Epidermal melanocyte (primary cell): Measurements from ENCODE around the gene CSK.

ENCODE experiments used
- DNase-seq: peaks from one replicate; pipeline ENCODE4 v3.0.0; 2011; ENCODE audit warnings: low spot score; ENCODE audit not compliant: insufficient read length

CSK gene

DNA sequence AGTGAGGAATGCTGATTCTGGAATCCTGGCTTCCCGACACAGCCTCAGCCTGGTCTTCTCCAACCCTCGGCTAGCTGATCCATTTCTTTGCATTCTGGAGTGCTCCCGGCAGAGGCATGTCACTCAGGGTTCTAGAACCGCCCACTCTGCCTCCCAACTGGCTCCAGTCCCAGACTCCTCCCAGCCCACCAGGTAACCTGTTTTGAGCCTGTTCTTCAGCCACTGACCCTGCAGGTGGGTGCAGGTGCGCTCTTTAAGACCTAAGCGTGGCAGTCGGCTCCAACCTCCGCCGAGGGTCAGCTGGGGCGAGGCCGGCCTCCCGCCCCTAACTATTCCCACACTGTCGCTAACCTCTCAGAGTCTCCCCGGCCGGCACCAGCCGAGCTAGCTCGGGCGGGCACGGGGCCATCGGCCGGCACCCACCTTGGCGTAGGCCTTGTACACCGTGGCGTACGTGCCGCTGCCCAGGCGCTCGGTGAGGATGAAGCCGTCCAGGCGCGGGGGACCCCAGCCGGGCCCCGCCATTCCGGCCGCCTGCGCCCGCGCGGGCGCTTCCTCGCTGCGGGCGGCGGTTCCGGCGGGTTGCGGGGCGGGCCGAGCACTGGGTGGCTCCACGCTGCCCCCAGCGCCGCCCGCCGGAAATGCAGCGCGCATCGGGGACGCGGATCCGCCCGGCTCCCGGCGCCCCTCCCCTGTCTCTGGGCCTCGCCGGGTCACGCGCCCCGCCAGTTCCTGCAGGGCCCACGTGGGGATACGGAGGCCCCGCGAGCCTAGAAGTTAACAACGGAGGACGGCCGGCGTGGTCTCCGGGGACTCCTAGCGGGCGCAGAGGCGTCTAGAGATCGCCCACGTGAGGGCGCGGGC lies 60.9 kb downstream of the CSK start, which contains the start of gene ULK3:
Gene ULK3 (minus strand): TSS at position 576 of the 864 bp plus-strand sequence. CDS start 51 bp downstream, at position 525.
- DNase-seq, result peak; percentile 91

DNA sequence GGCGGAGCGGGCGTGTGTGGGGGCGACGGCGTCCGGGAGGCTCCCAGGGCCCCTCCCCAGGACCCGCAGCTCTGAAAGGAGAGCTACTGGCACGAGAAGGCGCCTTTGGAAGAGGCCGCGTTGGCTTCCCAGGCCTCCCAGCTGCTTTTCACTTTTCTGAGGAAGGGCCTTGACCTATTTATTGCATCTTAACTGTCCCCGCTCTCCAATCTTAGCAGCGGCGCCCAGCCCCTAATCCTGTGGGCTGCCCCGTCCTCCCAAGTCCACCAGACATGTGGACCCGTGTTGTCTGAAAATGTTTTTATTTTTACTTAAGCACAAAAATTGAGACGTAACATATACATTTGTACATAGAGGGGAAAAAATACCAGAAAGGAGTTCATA lies 61.6 kb downstream of the CSK start:
- no peak for DNase-seq

DNA sequence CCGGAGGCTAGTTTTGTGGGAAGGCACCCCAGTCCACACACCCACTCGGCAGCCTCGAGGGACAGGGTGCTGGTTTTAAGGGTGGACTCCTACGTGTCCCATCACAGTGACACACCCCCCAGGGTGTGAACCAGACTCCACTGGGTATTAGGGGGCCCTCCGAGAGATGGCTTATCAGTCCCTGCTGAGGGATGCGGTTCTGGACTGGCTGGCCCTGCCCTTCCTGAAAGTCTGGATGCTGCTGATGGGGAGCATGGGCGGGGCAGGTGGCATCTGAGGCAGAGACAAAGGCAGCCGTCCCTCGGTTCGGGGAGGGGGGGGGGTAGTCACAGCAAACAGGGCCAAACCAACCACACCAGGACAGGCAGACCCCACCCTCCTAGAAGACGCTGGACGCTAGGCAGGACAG lies 62.0 kb downstream of the CSK start:
- DNase-seq, result no peak

DNA sequence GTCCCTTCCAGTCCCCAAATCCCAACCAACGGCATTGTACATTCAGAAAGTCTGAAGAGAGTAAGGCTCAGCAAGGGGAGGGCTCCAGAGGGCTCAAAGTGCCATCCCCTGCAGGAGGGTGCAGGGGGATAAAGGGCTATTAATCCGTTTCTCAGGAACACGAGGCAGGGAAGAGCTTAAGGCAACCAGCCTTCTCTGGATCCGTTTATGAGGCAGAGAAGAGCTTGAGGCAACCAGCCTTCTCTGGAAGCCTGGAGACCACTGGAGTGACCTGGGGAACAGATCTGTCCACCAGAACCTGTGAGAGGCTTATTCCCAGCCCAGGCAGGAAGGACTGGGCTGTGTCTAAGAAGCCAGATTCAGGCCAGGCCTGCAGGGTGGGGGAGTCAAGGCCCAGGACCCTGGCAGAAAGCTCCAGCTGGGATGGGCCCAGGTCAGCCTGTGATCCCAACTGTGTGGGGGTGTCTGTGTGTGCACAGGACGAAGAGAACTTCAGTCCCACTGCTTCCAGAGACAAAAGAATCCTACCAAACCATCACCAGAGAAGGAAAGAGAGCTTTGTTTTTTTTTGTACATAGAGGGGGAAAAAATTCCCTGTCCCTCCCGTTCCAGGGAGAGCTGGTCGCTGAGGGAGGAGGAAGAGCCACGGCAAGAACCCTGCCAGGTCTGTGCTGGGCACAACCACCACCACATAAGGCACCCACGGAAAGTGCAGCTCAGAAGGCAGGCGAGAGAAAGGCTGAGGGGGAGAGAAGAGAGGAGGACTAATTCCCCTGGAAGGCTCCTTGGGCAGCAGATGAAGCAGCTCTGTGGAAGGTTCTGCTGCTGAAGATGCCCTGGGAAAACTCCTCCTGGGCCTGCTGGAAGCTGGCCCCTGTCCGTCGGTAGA lies 62.7 kb downstream of the CSK start:
- DNase-seq, result no peak

DNA sequence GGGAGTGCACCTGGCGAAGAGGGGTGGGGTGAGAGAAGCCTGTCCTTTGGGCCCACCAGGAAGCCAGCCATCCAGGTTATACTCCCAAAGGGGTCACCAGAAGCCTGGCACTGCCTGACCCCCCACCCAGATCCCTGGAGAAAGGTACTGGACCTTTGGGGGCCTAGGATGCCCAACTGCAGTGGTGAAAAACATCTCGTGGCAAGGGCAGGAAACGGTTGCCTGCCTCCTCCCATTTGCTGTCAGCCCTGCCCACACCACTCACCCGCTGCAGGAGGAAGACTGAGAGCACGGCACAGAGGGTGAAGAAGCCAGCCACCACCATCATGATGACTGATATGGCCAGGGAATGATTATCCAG lies 63.3 kb downstream of the CSK start:
- no peak for DNase-seq

DNA sequence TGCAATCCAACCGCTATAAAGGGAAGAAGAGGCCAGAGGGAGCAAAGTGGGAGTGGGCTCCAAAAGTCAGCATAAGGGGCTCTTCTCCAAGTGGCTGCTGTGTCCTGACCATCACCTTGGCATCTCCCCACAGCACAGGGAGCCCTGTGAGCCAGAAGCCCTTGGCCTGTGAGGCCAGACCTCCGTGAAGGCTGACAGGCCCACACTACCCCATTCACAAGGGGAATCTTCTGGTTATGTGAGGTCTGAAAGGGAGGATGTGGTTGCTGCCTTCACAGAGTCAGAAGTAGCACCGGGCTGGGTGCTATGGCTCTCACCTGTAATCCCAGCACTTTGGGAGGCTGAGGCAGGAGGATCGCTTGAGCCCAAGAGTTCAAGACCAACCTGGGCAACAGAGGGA lies 63.7 kb downstream of the CSK start:
- DNase-seq, result no peak

DNA sequence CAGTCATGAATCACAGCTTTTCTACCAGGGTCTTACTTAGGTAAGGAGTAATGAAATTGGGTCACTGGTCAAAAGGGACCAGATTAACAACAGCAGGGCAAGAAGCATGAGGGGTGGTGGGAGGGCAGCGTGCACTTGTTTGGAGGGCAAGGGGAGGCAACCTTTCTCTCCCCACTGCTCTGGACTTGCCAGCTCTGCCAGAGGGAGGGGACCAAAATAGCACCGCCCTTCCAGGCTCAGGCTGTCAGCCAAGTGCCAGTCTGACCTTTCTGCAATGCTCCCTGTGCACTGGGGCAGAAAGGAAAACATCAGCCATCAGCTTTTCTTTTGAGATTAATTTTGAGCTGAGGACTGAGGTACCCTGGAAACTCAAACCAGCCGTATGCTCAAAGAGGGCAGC lies 65.6 kb downstream of the CSK start:
- DNase-seq, result no peak

DNA sequence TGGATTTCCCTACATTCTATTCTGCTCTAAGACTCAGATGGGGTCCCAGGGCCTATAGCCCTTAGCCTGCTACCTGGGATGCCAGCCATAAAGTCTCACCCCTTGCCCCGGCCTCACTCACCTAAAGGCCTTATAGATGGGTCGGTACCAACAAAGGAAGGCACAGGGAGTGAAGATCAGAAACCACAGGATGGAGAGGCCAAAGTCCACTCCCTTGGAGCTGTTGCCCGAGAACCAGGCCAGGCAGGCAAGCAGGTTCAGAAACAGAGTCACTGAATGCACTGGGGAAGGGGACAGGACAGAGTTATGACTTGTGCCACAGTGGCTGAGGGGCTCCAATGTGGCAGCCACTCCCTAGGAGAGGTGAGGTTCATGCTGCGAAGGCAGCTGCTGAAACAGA lies 68.5 kb downstream of the CSK start:
- DNase-seq, result no peak

DNA sequence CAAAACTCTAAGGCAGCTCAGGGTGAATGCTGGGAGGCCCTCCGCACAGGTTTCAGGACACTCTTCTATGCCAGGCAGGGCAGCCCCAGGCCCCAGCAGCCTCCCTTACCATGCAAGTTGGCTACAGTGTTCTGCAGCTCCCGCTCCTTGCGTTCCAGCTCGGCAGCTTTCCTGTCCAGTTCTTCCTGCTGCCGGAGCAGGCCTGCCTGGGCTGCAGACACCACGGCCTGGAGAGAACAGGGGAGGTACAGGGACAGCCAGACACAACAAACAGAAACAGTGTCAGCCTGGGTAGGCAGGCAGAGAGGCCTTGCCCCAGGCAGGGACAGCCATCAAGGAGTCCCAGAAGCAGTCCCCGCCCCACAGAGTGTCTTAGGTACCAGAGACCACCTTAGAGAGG lies 70.1 kb downstream of the CSK start:
- DNase-seq, result no peak
